HG02870 (cell line): ENCODE measurements around the gene PRSS16.
"Not testable (repeated sequence)": the region's sequence is repeated elsewhere in the genome, so short reads cannot be mapped to it uniquely, and the experiment has no call there.

Source experiments
- ATAC-seq: cut with Tn5 transposase; IDR thresholded peaks from one replicate; pipeline ENCODE4 v1.9.1; 2021; ENCODE audit warnings: mild to moderate bottlenecking, moderate library complexity; ENCODE audit not compliant: unreplicated experiment

PRSS16 gene, protein sequence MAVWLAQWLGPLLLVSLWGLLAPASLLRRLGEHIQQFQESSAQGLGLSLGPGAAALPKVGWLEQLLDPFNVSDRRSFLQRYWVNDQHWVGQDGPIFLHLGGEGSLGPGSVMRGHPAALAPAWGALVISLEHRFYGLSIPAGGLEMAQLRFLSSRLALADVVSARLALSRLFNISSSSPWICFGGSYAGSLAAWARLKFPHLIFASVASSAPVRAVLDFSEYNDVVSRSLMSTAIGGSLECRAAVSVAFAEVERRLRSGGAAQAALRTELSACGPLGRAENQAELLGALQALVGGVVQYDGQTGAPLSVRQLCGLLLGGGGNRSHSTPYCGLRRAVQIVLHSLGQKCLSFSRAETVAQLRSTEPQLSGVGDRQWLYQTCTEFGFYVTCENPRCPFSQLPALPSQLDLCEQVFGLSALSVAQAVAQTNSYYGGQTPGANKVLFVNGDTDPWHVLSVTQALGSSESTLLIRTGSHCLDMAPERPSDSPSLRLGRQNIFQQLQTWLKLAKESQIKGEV

DNA sequence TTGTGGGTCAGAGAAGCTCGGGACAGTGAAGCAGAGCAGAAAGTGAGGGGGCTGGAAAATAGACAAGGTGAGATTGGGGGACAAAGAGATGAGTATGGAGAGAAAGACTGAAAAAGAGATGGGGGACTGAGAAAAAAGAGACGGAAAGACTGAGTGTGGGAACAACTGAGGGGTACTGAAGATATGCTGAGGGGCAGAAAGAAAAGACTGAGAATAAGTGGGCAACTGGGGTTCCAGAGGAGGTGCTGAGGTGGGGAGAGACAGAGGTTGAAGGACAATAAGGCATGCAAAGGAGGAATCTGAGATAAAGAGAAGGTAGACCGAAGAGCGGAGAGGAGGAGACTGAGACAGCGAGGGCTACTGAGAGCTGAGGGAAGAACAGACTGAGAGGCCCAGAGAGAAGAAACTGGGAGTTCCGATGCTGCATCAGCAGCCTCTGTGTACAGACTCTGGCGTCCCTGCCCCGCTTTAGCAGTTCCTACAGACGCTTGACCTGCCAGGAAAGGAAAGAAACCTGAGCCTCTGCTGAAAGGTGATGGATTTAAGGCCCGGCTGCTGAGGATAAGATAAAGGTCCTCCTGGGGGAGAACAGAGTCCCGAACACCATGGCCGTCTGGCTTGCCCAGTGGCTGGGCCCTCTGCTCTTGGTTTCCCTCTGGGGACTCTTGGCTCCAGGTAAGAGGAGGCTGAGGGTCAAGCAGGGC is at the start of gene PRSS16:
Gene PRSS16 (plus strand): TSS at position 569 of the 704 bp plus-strand sequence. CDS start 37 bp downstream, at position 606.
- ATAC-seq: no peak

DNA sequence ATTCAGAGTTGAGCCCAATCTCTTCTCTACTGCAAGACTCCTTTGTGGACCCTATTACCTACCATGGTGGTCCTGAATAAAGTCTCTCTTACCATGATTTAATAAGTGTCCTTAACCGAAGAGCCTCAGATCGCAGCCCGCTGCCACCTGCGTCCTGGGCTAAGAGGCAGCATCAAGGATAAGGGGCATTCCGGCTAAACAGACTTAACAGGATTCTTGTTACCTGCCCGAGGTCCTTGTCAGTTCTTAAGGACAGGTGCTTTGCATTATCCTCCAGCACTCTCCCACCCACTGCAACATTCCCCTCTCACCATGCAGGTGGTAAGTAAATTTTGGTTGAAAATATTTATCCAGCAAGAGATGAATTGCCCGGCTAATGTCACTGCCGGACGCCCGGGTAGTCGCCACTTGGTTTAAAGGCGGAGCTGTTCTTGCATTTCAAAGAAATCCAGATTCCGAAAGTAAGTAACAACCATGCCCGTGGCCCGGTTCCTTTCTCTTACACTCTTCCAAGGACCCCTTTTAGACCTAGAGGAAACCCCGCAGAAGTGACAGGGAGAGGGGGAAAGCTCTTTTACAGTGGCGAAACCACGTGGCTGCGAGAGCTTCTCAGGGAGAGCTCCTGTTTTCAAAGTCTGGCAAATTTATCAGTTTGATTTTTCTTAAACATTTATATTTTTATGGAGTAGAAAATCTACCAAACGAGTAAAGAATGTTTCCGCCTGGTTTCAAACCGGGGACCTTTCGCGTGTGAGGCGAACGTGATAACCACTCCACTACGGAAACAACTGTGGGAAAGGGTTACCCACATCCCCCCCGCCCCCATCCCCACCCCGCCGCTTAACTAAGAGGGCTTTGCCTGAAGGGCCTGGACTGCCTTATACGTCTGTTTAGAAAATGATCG is 41.9 kb upstream of the PRSS16 start:
- no peak for ATAC-seq

GRCh38 chr6:27206806-27207205 is 40.7 kb upstream of the PRSS16 start:
- ATAC-seq: no peak

- no peak for ATAC-seq
Observed at GRCh38 chr6:27208042-27208441, 39.5 kb upstream of the PRSS16 start.

DNA sequence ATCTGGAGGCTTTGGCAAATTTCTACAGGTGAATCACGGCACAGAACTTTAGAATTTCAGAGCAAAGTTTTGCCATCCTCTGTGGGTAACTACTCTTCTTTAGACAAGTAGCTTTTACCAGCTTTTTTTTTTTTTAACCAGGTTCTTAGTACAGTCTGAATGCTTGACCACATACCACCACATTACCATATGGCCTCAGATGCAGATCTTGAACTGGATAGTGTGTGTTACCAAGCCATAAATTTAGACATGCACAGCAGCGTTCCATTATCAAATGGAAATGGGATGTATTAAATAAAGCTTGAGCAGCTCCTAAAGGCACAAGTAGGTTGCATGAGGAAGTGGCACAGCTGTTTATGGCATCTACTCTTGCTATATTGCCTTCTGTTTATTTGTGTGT is 38.3 kb upstream of the PRSS16 start:
- ATAC-seq: no peak

DNA sequence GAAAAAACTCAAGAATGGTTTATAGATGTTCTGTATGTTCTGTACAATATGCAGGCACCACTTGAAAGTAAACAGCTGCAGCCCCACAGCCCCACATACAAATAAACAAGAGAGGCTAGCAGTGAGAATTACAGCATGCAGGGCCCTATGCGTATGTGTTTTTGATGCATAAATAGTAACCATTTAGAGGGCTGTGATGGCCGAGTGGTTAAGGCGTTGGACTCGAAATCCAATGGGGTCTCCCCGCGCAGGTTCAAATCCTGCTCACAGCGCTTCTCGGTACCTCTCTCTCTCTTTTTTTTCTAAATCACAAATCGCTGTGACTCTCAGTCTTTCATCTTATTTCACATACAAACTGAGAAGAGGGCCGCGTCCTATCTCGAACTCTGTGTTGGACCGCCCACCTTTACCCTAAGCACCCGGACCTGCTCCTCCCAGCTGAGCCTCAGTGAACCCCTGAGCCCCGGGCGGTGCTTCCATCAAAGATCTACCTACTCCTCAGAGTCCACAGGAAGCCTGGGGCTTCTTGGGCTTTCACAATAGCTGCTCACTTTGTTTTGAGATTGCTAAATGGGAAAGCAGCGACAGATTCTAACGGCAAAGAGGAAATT is 37.7 kb upstream of the PRSS16 start:
- no peak for ATAC-seq

DNA sequence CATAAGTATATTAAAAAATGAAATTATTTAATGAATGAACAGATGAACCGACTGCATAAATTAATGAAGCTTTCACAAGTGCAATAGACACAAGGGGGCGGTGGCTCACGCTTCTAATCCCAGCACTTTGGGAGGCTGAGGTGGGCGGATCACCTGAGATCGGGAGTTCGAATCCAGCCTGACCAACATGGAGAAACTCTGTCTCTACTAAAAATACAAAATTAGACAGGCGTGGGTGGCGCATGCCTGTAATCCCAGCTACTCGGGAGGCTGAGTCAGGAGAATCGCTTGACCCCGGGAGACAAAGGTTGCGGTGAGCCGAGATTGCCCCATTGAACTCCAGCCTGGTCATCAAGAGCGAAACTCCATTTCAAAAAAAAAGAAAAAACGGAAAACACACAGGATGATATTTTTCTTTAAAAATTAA is 34.4 kb upstream of the PRSS16 start:
- ATAC-seq: not testable (repeated sequence)

DNA sequence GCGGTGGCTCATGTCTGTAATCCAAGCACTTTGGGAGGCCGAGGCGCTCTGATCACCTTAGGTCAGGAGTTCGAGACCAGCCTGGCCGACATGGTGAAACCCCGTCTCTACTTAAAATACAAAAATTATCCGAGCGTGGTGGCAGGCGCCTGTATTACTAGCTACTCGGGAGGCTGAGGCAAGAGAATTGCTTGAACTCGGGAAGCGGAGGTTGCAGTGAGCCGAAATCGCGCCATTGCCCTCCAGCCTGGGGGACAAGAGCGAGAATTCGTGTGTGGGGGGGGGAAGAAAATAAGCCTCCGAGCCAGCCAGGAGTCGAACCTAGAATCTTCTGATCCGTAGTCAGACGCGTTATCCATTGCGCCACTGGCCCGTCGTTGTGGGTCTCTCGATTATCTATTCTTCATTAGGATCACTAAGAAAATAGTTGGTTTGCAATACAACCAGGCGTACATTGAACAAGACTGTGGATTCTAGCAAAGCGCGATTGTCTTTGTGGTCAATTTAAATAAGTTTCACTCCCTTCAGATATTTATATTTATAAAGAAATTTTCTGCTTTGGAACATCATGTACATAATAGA is 33.9 kb upstream of the PRSS16 start:
- ATAC-seq: no peak

DNA sequence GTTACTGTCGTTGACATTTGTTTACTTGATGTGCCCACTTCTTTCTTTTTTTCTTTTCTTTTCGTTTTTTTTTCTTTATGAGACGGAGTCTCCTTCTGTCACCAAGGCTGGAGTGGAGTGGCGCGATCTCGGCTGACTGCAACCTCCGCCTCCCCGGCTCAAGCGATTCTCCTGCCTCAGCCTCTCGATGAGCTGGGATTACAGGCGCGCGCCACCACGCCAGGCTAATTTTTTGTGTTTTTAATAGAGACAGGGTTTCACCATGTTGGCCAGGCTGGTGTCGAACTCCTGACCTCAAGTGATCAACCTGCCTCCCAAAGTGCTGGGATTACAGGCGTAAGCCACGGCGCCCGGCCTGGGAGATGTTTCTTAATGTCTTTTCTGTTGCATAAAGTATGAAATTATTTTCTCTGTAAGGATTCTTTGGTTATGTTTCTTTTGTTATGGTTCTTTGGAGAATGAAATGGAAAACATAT is 33.3 kb upstream of the PRSS16 start:
- ATAC-seq: no peak

DNA sequence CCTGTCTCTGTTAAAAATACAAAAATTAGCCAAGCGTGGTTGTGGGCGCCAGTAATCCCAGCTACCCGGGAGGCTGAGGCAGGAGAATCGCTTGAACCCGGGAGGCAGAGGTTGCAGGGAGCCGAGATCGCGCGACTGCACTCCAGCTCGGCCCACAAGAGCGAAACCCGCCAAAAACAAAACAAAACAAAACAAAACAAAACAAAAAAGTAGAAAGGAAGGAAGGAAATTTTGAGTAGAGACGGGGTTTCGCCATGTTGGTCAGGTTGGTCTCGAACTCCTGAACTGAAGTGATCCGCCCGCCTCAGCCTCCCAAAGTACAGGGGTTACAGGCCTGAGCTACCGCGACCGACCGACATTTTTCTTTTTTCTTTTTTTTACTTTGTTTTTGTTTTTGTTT is 30.6 kb upstream of the PRSS16 start:
- no peak for ATAC-seq

DNA sequence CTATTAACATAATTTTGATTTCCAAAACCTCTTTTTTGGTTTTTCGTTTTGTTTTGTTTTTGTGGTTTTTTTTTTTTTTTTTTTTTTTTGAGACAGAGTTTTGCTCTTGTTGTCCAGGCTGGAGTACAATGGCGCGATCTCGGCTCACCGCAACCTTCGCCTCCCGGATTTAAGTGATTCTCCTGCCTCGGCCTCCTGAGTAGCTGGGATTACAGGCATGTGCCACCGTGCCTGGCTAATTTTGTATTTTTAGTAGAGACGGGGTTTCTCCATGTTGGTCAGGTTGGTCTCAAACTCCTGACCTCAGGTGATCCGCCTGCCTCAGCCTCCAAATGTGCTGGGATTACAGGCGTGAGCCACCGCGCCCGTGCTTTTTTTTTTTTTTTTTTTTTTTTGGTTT is 24.5 kb upstream of the PRSS16 start:
- not testable (repeated sequence) for ATAC-seq

GRCh38 chr6:27224729-27225128 is 22.8 kb upstream of the PRSS16 start:
- no peak for ATAC-seq

DNA sequence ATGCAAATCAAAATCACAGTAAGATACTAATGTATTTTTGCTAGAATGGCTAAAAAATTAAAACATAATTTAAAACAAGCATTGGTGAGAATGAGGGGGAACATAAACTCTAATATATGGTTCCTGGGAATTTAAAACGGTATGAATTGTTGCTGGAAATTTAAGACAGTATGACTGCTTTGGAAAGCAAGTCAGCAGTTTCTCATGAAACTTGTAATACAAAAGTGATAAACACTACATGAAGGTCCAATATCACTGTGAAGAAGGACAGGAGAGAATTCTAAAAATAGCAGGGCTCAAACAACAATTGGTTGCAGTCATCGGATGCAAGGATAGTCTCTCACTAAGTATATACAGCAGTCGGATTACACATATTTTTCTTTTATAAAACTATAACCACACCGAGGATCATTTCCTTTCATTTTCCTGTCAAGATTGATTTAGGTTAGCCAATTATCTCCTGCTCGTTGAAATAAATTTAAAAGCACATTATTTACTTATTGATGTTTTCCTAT is 18.5 kb upstream of the PRSS16 start:
- ATAC-seq: no peak

GRCh38 chr6:27230758-27231111 is 16.8 kb upstream of the PRSS16 start:
- no peak for ATAC-seq

DNA sequence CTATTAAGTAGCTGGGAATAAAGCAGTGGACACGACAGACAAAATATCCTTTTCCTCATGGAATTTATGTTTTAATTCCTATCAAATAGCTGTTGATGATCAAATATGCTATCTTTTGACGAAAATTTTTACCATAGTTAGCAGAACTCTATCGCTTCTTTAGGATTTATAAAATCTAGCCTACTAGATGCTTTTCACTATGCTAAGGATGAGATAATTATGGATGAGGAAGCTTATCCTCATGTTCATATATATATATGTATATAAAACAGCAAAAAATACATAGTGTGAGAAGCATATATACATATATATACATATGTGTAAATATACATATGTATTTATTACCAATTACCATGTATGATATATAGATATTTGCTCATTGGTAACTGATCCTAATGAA is 12.9 kb upstream of the PRSS16 start:
- no peak for ATAC-seq

- ATAC-seq: no peak
Observed at GRCh38 chr6:27237089-27237803, 10.3 kb upstream of the PRSS16 start.

GRCh38 chr6:27238010-27238983 is 9.2 kb upstream of the PRSS16 start:
- no peak for ATAC-seq

- ATAC-seq: no peak
Observed at GRCh38 chr6:27239258-27239657, 8.2 kb upstream of the PRSS16 start.
